ENCODE measurements around the gene MRPS34. TPM values are rescaled to one million over a fixed set of nuclear protein-coding genes. Genes with fewer than 3 reads are reported as not detected.

Gene MRPS34
- total RNA-seq, 2 experiments from 2014 or later, result 175 to 193 TPM

DNA sequence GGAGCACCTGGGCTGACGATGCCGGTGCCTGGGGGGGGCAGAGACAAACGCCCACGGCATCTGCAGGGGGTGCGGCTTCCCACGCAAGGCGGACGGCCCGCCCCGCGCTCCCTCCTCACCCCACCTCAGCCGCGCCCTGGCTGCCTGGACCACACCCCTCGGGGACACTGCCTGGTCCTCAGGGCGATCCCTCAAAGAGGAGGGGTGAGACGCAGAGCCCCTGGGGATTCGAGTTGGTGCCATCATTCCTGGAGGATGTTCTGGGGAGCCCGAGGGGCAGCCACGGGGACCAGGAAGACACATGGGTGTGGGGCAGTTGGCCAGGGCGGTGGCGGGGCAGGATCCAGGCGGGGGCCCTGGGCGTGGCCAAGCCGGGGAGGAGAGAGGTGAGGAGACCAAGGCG lies 16.7 kb upstream of the MRPS34 start:
- CTCF ChIA-PET, result no interaction called here
- peaks cover 7% of the 10 kb centered on the region for H3K4me1 Mint-ChIP-seq (ENCODE audit: low read depth)
- ATAC-seq, result no peak
- no peak for TF ChIP-seq CTCF (IDR thresholded peaks at IDR 0.05)
- POLR2A ChIA-PET, result interaction anchor here (1.0 to 1.5 kb wide), 2 partner anchors 16 to 17 kb away, joined by 3 to 4 read pairs; no protein-coding TSS in a partner anchor
- no peaks in the 10 kb centered on the region for H3K9me3 Mint-ChIP-seq
- DNase-seq, result no peak
- H3K36me3 Mint-ChIP-seq (ENCODE audit: low read depth), result peaks cover 7% of the 10 kb centered on the region
- intact Hi-C loops (cut with micrococcal nuclease), result no loop called here
- H3K4me3 Mint-ChIP-seq, result no peak overlapping the region
- no peak overlapping the region for H3K27ac Mint-ChIP-seq
- H3K27me3 Mint-ChIP-seq, result no peaks in the 10 kb centered on the region

GRCh38 chr16:1788708-1789100 lies 15.8 kb upstream of the MRPS34 start:
- POLR2A ChIA-PET, result interaction anchor here (1.0 kb wide), 1 partner anchor 38 kb away, joined by 3 read pairs; the partner anchor contains the start of genes FAHD1 and HAGH

GRCh38 chr16:1788095-1788707 lies 15.3 kb upstream of the MRPS34 start:
- ATAC-seq, result no peak
- intact Hi-C loops (cut with micrococcal nuclease), result no loop called here
- ChIA-PET CTCF (no interaction called here), POLR2A (interaction anchor here (0.7 to 1.0 kb wide), 2 partner anchors 39 to 50 kb away, joined by 3 read pairs; partner anchors contain the start of genes FAHD1 and HAGH)
- Mint-ChIP-seq H3K27me3 (no peaks in the 10 kb centered on the region), H3K9me3 (no peaks in the 10 kb centered on the region), H3K36me3 (ENCODE audit: low read depth) (peaks cover 7% of the 10 kb centered on the region), H3K27ac (no peak overlapping the region), H3K4me1 (ENCODE audit: low read depth) (peaks cover 17% of the 10 kb centered on the region), H3K4me3 (no peak overlapping the region)
- no peak for TF ChIP-seq CTCF (IDR thresholded peaks at IDR 0.05)
- DNase-seq, result no peak

More at GRCh38 chr16:1788708-1789100, 15.8 kb upstream of the MRPS34 start:
- TF ChIP-seq CTCF (IDR thresholded peaks at IDR 0.05), result no peak
- Mint-ChIP-seq H3K4me3 (no peak overlapping the region), H3K4me1 (ENCODE audit: low read depth) (peaks cover 12% of the 10 kb centered on the region), H3K9me3 (no peaks in the 10 kb centered on the region), H3K36me3 (ENCODE audit: low read depth) (peaks cover 7% of the 10 kb centered on the region), H3K27ac (no peak overlapping the region), H3K27me3 (no peaks in the 10 kb centered on the region)
- CTCF ChIA-PET, result no interaction called here
- DNase-seq (no peak), ATAC-seq (no peak)
- intact Hi-C loops (cut with micrococcal nuclease), result no loop called here

GRCh38 chr16:1787322-1788094 lies 14.6 kb upstream of the MRPS34 start:
- TF ChIP-seq CTCF (IDR thresholded peaks at IDR 0.05), result no peak
- no peaks in the 10 kb centered on the region for H3K27me3 Mint-ChIP-seq
- CTCF ChIA-PET, result no interaction called here
- peaks cover 7% of the 10 kb centered on the region for H3K36me3 Mint-ChIP-seq (ENCODE audit: low read depth)
- DNase-seq (no peak), ATAC-seq (no peak)
- H3K27ac Mint-ChIP-seq, result no peak overlapping the region
- H3K4me1 Mint-ChIP-seq (ENCODE audit: low read depth), result peaks cover 17% of the 10 kb centered on the region
- no peak overlapping the region for H3K4me3 Mint-ChIP-seq
- POLR2A ChIA-PET, result interaction anchor here (0.7 to 1.0 kb wide), 2 partner anchors 40 to 51 kb away, joined by 3 read pairs; partner anchors contain the start of genes FAHD1 and HAGH
- intact Hi-C loops (cut with micrococcal nuclease), result no loop called here
- H3K9me3 Mint-ChIP-seq, result no peaks in the 10 kb centered on the region

GRCh38 chr16:1787056-1787321 lies 14.1 kb upstream of the MRPS34 start:
- DNase-seq (no peak), ATAC-seq (no peak)
- Mint-ChIP-seq H3K27ac (no peak overlapping the region), H3K36me3 (ENCODE audit: low read depth) (peaks cover 7% of the 10 kb centered on the region), H3K4me1 (ENCODE audit: low read depth) (peaks cover 17% of the 10 kb centered on the region), H3K27me3 (no peaks in the 10 kb centered on the region), H3K4me3 (no peak overlapping the region), H3K9me3 (no peaks in the 10 kb centered on the region)
- POLR2A ChIA-PET, result no interaction called here
- TF ChIP-seq CTCF (IDR thresholded peaks at IDR 0.05), result no peak
- CTCF ChIA-PET, result no interaction called here
- intact Hi-C loops (cut with micrococcal nuclease), result no loop called here

Measured in activated CD8-positive, alpha-beta T cell treated with anti-CD3 and anti-CD28 coated beads for 36 hours (primary cell).